Measurements from ENCODE around the gene KRTAP4-8.
A peak's percentile ranks its signal among the peaks of the same experiment; 100 is the strongest.
"Not testable (repeated sequence)": the region's sequence is repeated elsewhere in the genome, so short reads cannot be mapped to it uniquely, and the experiment has no call there.

Gene KRTAP4-8

DNA sequence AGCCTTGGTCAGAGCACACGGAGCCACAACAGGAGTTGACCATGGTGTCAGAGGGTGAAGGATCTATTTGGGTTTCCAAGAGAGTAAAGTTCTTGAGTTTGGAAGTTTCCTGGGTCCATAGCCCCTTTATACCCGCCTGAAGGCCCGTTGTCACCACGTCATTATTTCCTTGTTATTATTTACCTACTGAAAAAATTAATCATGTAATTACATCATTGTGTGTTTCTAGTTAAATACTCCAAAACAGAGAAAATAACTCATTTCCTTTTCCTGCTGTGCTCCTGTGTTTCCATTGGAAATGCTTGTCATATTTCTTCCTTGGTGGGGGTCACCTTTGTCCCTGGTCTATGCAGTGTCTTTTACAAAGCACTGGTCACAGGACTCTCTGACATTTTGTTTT is at the start of gene KRTAP4-8:
Gene KRTAP4-8, minus strand, starts transcription at position 101 of the 400 bp plus-strand sequence. Its CDS starts 58 bp downstream, at position 43.
- no peak for DNase-seq
- in situ Hi-C loops (cut with MboI; ENCODE audit: low pct_unique_long_range_greater_than_20kb, low sequenced_read_pairs), result no loop called here

DNA sequence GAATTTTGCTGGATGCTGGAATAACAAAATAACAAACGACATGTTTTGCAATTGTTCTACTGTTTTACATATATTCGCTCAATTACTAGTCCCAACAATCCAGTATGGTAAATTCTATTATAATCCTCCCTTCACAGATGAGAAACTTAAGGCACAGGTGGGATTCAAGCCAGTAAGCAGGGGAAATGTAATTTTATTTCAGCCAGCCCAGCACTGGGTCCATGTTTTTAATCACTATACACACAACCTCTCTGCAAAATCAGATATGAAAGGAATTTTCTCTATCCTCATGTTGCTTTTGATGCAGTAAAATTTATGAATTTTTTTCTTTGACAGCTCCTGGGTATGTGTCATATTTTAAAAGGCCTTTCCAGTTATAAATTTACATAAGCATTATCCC is 47.3 kb upstream of the KRTAP4-8 start:
- no peak for DNase-seq
- in situ Hi-C loops (cut with MboI; ENCODE audit: low pct_unique_long_range_greater_than_20kb, low sequenced_read_pairs), result no loop called here

DNA sequence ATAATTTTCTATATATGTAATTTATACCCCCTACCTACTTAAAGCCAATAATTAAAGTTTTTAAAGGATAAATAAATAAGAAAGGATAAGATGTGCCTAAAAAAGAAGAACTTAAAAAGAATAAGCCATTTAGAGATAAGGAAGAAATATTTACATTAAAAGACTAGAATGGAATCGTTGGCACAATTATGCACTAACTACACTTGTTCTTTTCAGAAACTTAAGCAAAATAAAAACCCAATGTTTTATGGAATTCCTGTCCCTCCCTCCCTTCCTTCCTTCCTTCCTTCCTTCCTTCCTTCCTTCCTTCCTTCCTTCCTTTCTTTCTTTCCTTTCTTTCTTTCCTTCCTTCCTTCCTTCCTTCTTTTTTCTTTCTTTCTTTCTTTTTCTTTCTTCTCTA is 46.9 kb upstream of the KRTAP4-8 start:
- DNase-seq, result no peak
- in situ Hi-C loops (cut with MboI; ENCODE audit: low pct_unique_long_range_greater_than_20kb, low sequenced_read_pairs), result no loop called here

DNA sequence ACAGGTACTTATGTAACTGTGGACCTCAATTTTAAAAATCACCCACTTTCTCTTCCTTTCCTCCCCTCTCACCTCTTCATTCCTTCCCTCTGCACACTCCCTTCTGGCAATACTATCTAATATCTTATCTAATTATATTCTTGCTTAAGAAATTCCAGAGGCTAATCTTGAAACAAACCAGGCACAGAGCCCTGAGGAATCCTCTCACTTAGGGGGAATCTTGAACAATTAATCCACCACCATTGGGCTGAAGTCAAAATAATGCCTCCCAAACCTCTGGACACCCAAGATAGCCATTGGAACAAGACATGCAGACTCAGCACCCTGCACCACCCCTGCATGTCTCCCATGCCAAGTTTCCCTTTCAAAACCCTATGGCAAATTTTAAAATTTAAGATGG is 43.4 kb upstream of the KRTAP4-8 start:
- no peak for DNase-seq
- in situ Hi-C loops (cut with MboI; ENCODE audit: low pct_unique_long_range_greater_than_20kb, low sequenced_read_pairs), result no loop called here

DNA sequence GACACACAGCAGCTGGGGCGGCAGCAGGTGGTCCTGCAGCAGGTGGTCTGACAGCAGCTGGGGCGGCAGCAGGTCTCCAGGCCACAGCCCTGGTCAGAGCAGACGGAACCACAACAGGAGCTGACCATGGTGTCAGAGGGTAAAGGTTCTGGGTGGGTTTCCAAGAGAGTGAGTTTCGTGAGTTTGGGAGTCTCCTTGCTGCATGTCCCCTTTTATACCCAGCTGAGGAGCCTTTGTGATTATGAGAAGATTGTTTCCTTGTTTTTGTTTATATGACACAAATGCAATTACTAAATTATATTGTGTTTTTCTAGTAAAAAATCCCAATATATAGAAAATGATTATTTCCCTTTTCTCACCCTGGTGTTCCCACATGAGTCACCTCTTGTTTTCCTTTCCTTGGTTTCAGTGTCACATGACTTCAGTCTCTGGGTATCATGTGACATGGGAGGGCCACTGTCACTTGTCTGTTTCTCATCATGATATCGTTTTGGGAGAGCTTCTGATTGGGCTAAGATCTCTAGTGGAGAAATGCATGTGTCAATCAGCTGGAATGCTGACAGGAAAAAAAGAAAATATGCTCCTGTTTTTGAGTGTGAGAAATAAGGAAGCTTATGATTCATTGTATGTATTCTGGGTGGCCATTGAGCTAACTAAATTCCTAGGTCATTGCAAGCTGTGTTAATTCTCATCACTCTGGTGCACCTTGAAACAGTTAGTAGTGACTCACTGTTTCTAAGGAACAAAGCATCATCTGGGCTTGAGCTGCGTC is 42.6 kb upstream of the KRTAP4-8 start, which contains the start of gene KRTAP4-6:
Gene KRTAP4-6, minus strand, starts transcription at position 185 of the 772 bp plus-strand sequence. Its CDS starts 57 bp downstream, at position 128.
- DNase-seq, result no peak
- in situ Hi-C loops (cut with MboI; ENCODE audit: low pct_unique_long_range_greater_than_20kb, low sequenced_read_pairs), result no loop called here

DNA sequence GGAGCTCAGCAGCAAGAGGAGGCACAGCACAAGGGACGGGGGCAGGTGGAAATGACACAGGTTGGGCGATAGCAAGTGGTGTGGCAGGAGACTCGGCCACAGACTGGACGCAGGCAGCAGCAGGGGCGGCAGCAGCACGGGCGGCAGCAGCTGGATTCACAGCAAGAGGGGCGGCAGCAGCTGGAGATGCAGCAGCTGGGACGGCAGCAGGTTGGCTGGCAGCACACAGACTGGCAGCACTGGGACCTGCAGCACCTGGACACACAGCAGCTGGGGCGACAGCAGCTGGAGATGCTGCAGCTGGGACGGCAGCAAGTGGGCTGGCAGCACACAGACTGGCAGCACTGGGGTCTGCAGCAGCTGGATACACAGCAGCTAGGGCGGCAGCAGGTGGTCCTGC is 41.9 kb upstream of the KRTAP4-8 start:
- not testable (repeated sequence) for DNase-seq

DNA sequence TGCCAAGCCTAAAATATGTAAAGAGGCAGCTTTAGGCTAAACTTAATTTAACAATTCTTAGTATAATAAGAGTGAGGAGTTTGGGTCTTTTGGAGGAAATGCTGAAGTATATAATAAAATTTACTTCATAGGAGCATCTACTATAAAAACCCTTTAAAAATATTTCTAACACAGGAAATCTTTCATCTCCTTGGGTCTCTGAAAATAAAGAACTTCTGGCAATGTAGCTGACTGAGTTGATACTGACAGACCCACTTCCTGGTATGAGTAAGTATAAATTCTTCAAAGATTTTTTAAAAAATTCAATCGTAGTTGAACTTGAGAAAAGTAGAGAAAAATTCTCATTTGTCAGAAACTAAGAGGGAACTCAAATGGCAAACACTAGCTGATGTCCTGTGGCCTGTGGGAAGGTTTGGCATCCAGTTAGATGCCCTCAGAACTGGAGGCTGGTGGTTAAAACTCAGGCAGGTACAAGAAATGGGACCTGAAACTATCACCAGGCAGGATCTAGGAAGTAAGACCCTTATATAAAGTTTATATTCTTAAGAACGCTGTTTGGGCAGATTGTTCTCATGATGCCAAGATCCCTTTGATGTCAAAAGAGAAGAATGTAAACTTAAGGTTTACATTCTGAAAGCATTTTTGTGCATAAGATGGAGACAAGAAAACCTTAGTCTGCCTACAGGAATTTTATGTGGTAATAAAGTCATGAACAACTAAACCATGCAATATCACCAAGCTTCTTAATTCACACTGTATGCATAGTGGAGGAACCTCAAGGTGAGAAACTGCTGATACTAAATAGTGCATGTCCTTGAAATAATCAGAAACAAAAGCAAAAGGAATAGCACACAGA is 36.2 kb upstream of the KRTAP4-8 start:
- in situ Hi-C loops (cut with MboI; ENCODE audit: low pct_unique_long_range_greater_than_20kb, low sequenced_read_pairs), result no loop called here
- no peak for DNase-seq

More for the DNA sequence above, 41.9 kb upstream of the KRTAP4-8 start:
- in situ Hi-C loops (cut with MboI; ENCODE audit: low pct_unique_long_range_greater_than_20kb, low sequenced_read_pairs), result not testable (repeated sequence)

DNA sequence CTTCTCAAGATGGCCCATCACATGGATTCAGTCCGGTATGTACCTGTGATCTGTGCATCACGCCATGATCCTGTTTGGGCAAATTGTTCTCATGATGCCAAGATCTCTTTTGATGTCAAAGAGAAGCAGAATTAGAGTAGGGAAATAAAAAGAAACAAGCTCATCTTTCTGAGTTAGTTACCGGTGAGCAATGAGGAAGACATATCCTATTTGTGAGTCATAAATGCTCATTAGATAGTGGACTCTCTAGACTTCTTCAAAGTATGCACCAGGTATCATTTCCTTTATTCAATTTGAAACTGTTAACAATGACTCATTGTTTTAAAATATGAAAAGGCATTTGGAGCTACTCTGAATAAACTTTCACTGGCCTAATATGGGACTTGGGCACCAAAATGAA is 34.0 kb upstream of the KRTAP4-8 start:
- no peak for DNase-seq
- in situ Hi-C loops (cut with MboI; ENCODE audit: low pct_unique_long_range_greater_than_20kb, low sequenced_read_pairs), result no loop called here

DNA sequence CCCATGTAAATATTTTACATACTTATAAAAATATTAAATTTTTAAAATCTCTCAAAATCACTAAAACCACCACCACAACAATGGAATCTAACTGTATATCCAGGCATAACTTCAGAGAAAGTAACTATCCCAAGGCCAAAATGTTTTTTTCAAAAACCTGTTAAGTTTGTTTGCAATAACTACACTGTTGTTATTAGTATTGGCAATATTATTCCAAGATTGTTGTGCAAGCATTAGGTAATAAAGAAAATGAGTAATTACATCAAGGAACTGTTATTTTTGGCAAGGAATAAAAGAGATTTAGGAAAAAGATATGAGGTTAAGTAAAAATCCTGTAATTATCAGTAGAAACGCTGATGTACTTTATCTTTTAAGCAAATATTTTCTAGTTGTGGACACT is 29.4 kb upstream of the KRTAP4-8 start:
- in situ Hi-C loops (cut with MboI; ENCODE audit: low pct_unique_long_range_greater_than_20kb, low sequenced_read_pairs), result no loop called here
- DNase-seq, result no peak

DNA sequence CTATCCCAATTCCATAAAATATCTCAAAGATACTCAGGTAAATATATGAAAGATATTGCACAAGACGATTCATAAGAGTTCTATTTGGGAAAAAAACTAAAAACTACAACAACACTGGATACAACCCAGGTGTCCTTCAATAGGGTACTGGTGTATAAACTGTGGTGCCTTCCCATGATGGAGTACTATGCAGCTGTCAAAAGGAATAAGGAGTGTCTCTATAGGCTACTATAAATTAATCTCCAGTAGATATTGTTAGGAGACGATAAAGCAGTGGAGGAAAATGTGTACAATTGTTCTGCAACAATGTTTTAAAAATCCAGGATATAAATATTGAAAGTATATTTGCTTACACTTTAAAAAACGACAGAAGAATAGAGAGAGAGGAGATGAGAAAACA is 28.5 kb upstream of the KRTAP4-8 start:
- no peak for DNase-seq
- in situ Hi-C loops (cut with MboI; ENCODE audit: low pct_unique_long_range_greater_than_20kb, low sequenced_read_pairs), result no loop called here

DNA sequence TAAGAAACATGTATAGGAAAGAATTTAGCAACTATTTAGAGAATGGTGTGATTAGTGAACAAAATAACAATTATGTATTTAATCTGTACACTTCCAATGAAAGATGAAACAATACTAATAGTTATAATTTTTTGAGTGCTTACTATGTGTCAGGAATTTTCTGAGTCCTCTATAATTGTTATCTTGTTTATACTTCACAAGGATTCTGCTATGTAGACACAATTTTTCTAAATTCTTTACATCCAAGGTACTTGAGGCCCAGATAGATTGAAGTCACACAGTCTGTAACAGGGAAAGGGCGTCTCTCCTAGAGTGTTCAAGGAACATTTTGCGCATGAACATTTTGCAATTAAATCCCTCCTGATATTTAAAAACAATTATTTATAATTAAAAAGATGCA is 27.1 kb upstream of the KRTAP4-8 start:
- no peak for DNase-seq
- in situ Hi-C loops (cut with MboI; ENCODE audit: low pct_unique_long_range_greater_than_20kb, low sequenced_read_pairs), result no loop called here

DNA sequence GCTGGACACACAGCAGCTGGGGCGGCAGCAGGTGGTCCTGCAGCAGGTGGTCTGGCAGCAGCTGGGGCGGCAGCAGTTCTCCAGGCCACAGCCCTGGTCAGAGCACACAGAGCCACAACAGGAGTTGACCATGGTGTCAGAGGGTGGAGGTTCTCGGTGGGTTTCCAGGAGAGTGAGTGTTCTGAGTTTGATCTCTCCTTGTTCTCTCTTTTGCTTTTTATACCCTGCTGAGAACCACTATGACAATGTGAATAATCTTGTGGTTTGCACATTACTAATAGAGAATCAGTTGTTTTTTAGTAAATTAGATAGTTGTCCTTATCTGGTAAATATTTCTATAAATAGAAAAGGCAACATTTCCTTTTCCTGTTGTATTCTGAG is 26.0 kb upstream of the KRTAP4-8 start, which contains the start of gene KRTAP4-12:
Gene KRTAP4-12, minus strand, starts transcription at position 192 of the 381 bp plus-strand sequence. Its CDS starts 60 bp downstream, at position 132.
- in situ Hi-C loops (cut with MboI; ENCODE audit: low pct_unique_long_range_greater_than_20kb, low sequenced_read_pairs); DNase-seq: not testable (repeated sequence)

DNA sequence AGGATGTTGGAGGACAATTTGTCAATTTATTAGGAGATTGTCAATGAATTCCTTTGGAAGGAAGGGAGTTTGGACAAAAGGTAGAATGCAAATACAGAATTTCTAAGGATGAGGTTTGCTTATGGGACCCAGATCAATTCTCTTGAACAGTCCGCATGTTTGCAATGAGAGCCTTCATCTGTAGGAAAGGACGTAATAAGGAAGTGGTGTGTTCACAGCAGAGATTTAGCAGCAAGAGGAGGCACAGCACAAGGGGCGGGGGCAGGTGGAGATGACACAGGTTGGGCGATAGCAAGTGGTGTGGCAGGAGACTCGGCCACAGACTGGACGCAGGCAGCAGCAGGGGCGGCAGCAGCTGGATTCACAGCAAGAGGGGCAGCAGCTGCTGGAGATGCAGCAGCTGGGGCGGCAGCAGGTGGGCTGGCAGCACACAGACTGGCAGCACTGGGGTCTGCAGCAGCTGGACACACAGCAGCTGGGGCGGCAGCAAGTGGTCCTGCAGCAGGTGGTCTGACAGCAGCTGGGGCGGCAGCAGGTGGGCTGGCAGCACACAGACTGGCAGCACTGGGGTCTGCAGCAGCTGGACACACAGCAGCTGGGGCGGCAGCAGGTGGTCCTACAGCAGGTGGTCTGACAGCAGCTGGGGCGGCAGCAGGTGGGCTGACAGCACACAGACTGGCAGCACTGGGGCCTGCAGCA is 25.5 kb upstream of the KRTAP4-8 start:
- DNase-seq; in situ Hi-C loops (cut with MboI; ENCODE audit: low pct_unique_long_range_greater_than_20kb, low sequenced_read_pairs): not testable (repeated sequence)

DNA sequence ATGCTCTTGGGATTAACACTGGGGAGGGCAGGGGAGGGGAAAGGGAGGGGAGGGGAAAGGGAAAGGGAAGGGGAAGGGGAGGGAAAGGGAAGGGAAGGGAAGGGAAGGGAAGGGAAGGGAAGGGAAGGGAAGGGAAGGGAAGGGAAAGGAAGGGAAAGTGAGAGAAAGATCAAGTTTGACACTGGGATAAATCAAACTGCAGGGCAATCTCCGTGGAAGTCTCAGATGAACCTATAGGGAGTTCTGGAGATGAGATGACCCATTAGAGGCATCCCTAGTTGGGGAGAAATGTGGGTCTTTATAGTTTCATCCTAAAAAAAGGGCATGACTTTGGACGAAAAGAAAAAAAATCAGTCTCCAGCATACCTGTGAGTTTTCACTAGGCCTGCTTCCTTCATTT is 23.8 kb upstream of the KRTAP4-8 start:
- no peak for DNase-seq

DNA sequence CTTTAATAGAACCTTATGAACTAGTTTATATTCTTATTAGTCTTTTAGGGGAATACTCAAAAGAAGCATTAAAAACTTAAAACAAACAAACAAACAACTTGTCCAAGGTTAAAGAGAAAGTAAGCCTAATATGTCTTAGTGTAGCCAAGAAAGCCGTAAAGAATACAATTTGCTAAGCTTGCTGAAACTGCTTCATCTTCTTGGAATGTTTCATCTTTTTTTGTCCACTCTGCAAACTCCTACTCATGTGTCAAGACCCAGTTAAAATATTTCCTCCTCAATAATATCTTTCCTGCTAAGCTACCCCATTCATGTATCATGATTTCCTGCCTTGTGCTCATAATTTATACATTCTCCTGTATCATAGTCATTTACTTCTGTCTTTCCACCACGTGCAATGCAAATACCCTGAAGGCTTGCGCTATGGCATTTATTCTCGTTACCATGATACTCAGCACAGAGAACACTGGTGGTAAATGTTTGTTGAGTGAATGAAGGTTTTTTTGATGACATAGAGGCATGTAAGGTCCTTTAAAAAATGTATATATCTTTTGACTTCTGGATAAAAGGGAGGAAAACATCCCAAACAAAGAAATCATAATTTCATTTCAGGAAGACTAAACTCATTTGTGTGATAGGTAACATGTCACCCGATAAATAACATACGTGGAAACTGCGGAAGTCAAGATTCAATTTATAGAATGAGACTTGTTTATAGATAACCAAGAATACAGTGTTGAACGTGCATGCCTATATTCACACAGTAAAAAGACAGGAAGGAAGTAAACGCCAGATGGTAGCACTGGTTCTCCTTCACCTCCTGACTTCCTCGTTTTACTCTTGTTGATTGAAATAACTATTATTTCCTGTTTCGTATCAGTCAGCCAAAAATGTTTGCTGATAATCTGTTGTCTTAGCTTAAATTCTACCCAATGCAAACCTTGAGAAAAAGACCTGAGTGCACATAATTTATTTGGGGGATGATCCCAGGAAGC is 22.1 kb upstream of the KRTAP4-8 start:
- in situ Hi-C loops (cut with MboI; ENCODE audit: low pct_unique_long_range_greater_than_20kb, low sequenced_read_pairs), result not testable (repeated sequence)
- DNase-seq, result peak; percentile 91

More for the DNA sequence above, 23.8 kb upstream of the KRTAP4-8 start:
- in situ Hi-C loops (cut with MboI; ENCODE audit: low pct_unique_long_range_greater_than_20kb, low sequenced_read_pairs), result no loop called here

DNA sequence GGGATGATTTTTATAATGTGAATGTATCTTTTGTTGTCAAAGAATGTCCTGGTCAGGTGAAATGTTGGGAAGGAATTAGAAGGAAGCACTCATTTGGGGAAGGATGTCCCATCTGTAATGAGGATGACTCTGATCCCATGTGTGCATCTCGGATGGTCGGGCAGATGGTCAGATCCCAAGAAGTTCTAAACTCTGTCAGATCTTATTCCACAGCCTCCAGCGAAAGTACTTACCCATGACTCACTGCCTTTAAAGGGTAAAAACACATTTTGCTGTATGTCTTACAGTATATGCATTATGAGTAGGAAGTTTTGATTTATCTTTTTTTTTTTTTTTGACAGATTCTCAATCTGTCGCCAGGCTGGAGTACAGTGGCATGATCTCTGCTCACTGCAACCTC is 20.8 kb upstream of the KRTAP4-8 start:
- in situ Hi-C loops (cut with MboI; ENCODE audit: low pct_unique_long_range_greater_than_20kb, low sequenced_read_pairs), result no loop called here
- no peak for DNase-seq

DNA sequence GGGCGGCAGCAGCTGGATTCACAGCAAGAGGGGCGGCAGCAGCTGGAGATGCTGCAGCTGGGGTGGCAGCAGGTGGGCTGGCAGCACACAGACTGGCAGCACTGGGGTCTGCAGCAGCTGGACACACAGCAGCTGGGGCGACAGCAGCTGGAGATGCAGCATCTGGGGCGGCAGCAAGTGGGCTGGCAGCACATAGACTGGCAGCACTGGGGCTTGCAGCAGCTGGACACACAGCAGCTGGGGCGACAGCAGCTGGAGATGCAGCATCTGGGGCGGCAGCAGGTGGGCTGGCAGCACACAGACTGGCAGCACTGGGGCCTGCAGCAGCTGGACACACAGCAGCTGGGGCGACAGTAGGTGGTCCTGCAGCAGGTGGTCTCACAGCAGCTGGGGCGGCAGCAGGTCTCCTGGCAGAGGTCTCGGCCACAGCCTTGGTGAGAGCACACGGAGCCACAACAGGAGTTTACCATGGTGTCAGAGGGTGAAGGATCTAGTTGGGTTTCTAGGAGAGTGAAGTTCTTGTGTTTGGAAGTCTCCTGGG is 20.0 kb upstream of the KRTAP4-8 start, which contains the start of gene KRTAP4-11:
Gene KRTAP4-11, minus strand, starts transcription at position 528 of the 541 bp plus-strand sequence. Its CDS starts 58 bp downstream, at position 470.
- in situ Hi-C loops (cut with MboI; ENCODE audit: low pct_unique_long_range_greater_than_20kb, low sequenced_read_pairs); DNase-seq: not testable (repeated sequence)

DNA sequence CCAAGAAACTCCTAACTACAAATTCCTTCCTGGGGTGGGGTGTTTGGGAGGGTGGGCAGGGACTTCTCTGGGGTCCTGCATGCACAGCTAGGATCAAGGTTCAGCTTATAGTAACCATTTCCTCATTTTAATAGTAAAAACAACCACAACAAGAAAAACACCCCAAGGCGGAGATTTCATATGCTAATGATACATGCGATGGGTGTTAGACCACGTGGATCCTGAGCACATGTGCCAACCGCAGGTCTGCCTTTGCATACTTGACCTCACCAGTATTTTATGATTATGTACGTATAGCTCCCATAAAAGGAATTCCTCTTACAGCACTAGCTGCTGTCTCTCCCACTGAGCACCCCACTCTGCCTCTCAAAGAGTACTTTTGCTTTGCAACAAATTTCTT is 18.4 kb upstream of the KRTAP4-8 start:
- in situ Hi-C loops (cut with MboI; ENCODE audit: low pct_unique_long_range_greater_than_20kb, low sequenced_read_pairs), result no loop called here
- DNase-seq, result peak; percentile 45

Data from KBM-7 (cell line).